Choroid plexus epithelial cell (primary cell): Measurements from ENCODE around the gene PDE6B.

Experiments
- DNase-seq: peaks from one replicate; pipeline ENCODE4 v3.0.0-alpha.2; 2010; ENCODE audit warnings: low read depth
- H3K4me3 ChIP-seq: 2 replicates; pipeline ENCODE4 v1.5.1; 2011; ENCODE audit warnings: low read depth, mild to moderate bottlenecking, control low read depth, low read length, moderate library complexity
- CTCF ChIP-seq: conservative IDR thresholded peaks from 2 replicates; pipeline ENCODE4 v1.5.1; 2011; ENCODE audit warnings: low read depth, mild to moderate bottlenecking, control low read depth, inconsistent platforms, low read length, moderate library complexity

The PDE6B gene

GRCh38 chr4:714087-714486 is 88.7 kb downstream of the PDE6B start:
- no peak for DNase-seq
- H3K4me3 ChIP-seq: no peak overlapping the region
- TF ChIP-seq CTCF: no peak

- no peak for DNase-seq
- no peak overlapping the region for H3K4me3 ChIP-seq
- TF ChIP-seq CTCF: no peak
These were observed 92.4 kb downstream of the PDE6B start for GRCh38 chr4:717601-718320.

- TF ChIP-seq CTCF: no peak
- H3K4me3 ChIP-seq: no peak overlapping the region
- no peak for DNase-seq
These were observed 93.1 kb downstream of the PDE6B start for GRCh38 chr4:718460-718859.
